Islet of Langerhans (tissue), 1 donor: ENCODE measurements around the gene TTLL5.

Experiments
- FAIRE-seq: peaks from one replicate; lab custom pipeline; 2011; peaks lifted over from hg19 to GRCh38; lab: Jason Lieb, UNC

Gene TTLL5

GRCh38 chr14:75700295-75700694, 39.2 kb downstream of the TTLL5 start:
- no peak for FAIRE-seq

- no peak for FAIRE-seq
Observed at GRCh38 chr14:75702122-75702521, 41.1 kb downstream of the TTLL5 start.

- no peak for FAIRE-seq
Observed at GRCh38 chr14:75702616-75703261, 41.7 kb downstream of the TTLL5 start.

- no peak for FAIRE-seq
Observed at GRCh38 chr14:75703467-75703866, 42.4 kb downstream of the TTLL5 start.

GRCh38 chr14:75705014-75705413, 44.0 kb downstream of the TTLL5 start:
- no peak for FAIRE-seq

GRCh38 chr14:75709207-75709812, 48.3 kb downstream of the TTLL5 start:
- peak; percentile 98 for FAIRE-seq

GRCh38 chr14:75711105-75711795, 50.2 kb downstream of the TTLL5 start:
- FAIRE-seq, result no peak

- no peak for FAIRE-seq
Observed at GRCh38 chr14:75711796-75712211, 50.8 kb downstream of the TTLL5 start.

GRCh38 chr14:75714991-75715390, 53.9 kb downstream of the TTLL5 start:
- FAIRE-seq, result no peak

GRCh38 chr14:75715926-75716780, 55.1 kb downstream of the TTLL5 start:
- FAIRE-seq, result no peak

GRCh38 chr14:75717729-75718128, 56.7 kb downstream of the TTLL5 start:
- no peak for FAIRE-seq

- no peak for FAIRE-seq
Observed at GRCh38 chr14:75718199-75718598, 57.2 kb downstream of the TTLL5 start.

GRCh38 chr14:75720116-75720515, 59.1 kb downstream of the TTLL5 start:
- no peak for FAIRE-seq

- FAIRE-seq, result no peak
Observed at GRCh38 chr14:75720842-75721498, 59.9 kb downstream of the TTLL5 start.

- no peak for FAIRE-seq
Observed at GRCh38 chr14:75723716-75724115, 62.7 kb downstream of the TTLL5 start.

- no peak for FAIRE-seq
Observed at GRCh38 chr14:75724414-75725204, 63.6 kb downstream of the TTLL5 start.

GRCh38 chr14:75725481-75725880, 64.4 kb downstream of the TTLL5 start:
- no peak for FAIRE-seq

- no peak for FAIRE-seq
Observed at GRCh38 chr14:75726321-75726720, 65.3 kb downstream of the TTLL5 start.

GRCh38 chr14:75727124-75727523, 66.1 kb downstream of the TTLL5 start:
- no peak for FAIRE-seq

GRCh38 chr14:75732888-75733287, 71.8 kb downstream of the TTLL5 start:
- FAIRE-seq, result no peak

GRCh38 chr14:75734854-75735253, 73.8 kb downstream of the TTLL5 start:
- FAIRE-seq, result no peak
